B cell (primary cell): ENCODE measurements around the gene KRT6B. TPM values are rescaled to one million over a fixed set of nuclear protein-coding genes. Genes with fewer than 3 reads are reported as not detected.

Experiments
- ATAC-seq: fragments of 200-7000 bp; cut with Tn5 transposase; one replicate; pipeline ENCODE4 v1.10.0; 2021; ENCODE audit warnings: low read depth, mild to moderate bottlenecking, moderate number of reproducible peaks, moderate library complexity
- CTCF ChIA-PET: fragments of 350-600 bp; sonication (Branson Sonifier 250); formaldehyde crosslinking; loops from one replicate; lab custom pipeline; 2021; ENCODE audit warnings: antibody characterized with exemption, inconsistent platforms; lab: Charles Lee
- POLR2A ChIA-PET: fragments of 350-600 bp; sonication (Branson Sonifier 250); formaldehyde crosslinking; loops from one replicate; lab custom pipeline; 2021; ENCODE audit warnings: antibody characterized with exemption; lab: Charles Lee
- DNase-seq: peaks from one replicate; pipeline ENCODE4 v3.0.0; 2013
- H2AFZ ChIP-seq: 2 replicates; pipeline ENCODE4 v1.6.1; 2012; ENCODE audit warnings: mild to moderate bottlenecking, low read depth, low read length; ENCODE audit not compliant: insufficient read depth, poor library complexity, severe bottlenecking
- H3K27ac ChIP-seq, 2 donors: 1 replicate in 1 of 2; 2 replicates in 1 of 2; pipeline ENCODE4 v1.5.1; 2012 to 2013; ENCODE audit warnings: low read length in 2 of 2, mild to moderate bottlenecking in 2 of 2, moderate library complexity in 1 of 2
- H3K27me3 ChIP-seq, 4 experiments: fragments of 200-600 bp in 1 of 4; sonication (generic) in 1 of 4; replicated peaks in 1 of 4; 1 replicate in 2 of 4; 2 replicates in 2 of 4; pipeline versions ENCODE4 v1.6.1 to v1.7.0; 2013 to 2016; ENCODE audit warnings: low read length in 3 of 4, mild to moderate bottlenecking in 2 of 4, mixed read lengths in 1 of 4, moderate library complexity in 1 of 4; ENCODE audit not compliant: insufficient read depth in 4 of 4, control insufficient read depth in 3 of 4; ENCODE audit errors: control extremely low read depth in 1 of 4
- H3K36me3 ChIP-seq, 2 experiments: replicated peaks in 1 of 2; 1 replicate in 1 of 2; 2 replicates in 1 of 2; pipeline versions ENCODE4 v1.6.1 to v1.7.1; 2013; ENCODE audit warnings: low read length in 1 of 2; ENCODE audit not compliant: insufficient read depth in 2 of 2, control insufficient read depth in 1 of 2; ENCODE audit errors: control extremely low read depth in 1 of 2, extremely low read depth in 1 of 2
- H3K4me1 ChIP-seq, 2 donors: fragments of 200-600 bp in 1 of 2; sonication (generic) in 1 of 2; 1 replicate in 1 of 2; 2 replicates in 1 of 2; pipeline versions ENCODE4 v1.5.1 to v1.6.1; 2013 to 2017; ENCODE audit warnings: low read length in 2 of 2; ENCODE audit not compliant: control insufficient read depth in 2 of 2, insufficient read depth in 2 of 2
- H3K4me2 ChIP-seq: replicated peaks from 2 replicates; pipeline ENCODE3; 2012; ENCODE audit warnings: mild to moderate bottlenecking, low read depth, low read length; ENCODE audit not compliant: poor library complexity, severe bottlenecking
- H3K4me3 ChIP-seq, 5 experiments: fragments of 200-600 bp in 1 of 5; sonication (generic) in 1 of 5; 1 replicate in 3 of 5; 2 replicates in 2 of 5; pipeline versions ENCODE4 v1.5.1 to v1.7.0; 2011 to 2016; ENCODE audit warnings: low read length in 4 of 5, mild to moderate bottlenecking in 4 of 5, low read depth in 2 of 5, control low read depth in 1 of 5, moderate library complexity in 1 of 5; ENCODE audit not compliant: insufficient read depth in 1 of 5; ENCODE audit errors: control extremely low read depth in 1 of 5, extremely low read depth in 1 of 5
- H3K79me2 ChIP-seq: fragments of 200-600 bp; sonication (generic); one replicate; pipeline ENCODE4 v1.6.0; 2016; ENCODE audit warnings: low read length; ENCODE audit not compliant: control insufficient read depth, insufficient read depth
- H3K9ac ChIP-seq: fragments of 200-600 bp; sonication (generic); 2 replicates; pipeline ENCODE4 v1.6.1; 2017; ENCODE audit warnings: mild to moderate bottlenecking, low read length, moderate library complexity
- H3K9me3 ChIP-seq, 3 donors: one replicate each; pipeline versions ENCODE4 v1.6.1 to v1.7.1; 2013; ENCODE audit warnings: low read length in 2 of 3; ENCODE audit not compliant: control insufficient read depth in 2 of 3, insufficient read depth in 1 of 3; ENCODE audit errors: control extremely low read depth in 1 of 3
- H4K20me1 ChIP-seq: 2 replicates; pipeline ENCODE4 v1.6.0; 2012; ENCODE audit warnings: mild to moderate bottlenecking, low read length; ENCODE audit not compliant: insufficient read depth, control insufficient read depth, poor library complexity, severe bottlenecking
- H3K27ac Mint-ChIP-seq: one replicate; pipeline ENCODE4 v1.8.0; 2021; ENCODE audit warnings: mixed read lengths
- H3K27me3 Mint-ChIP-seq: one replicate; pipeline ENCODE4 v1.8.0; 2021; ENCODE audit warnings: mixed read lengths
- H3K4me1 Mint-ChIP-seq: one replicate; pipeline ENCODE4 v1.8.0; 2021; ENCODE audit warnings: mixed read lengths
- H3K4me3 Mint-ChIP-seq: one replicate; pipeline ENCODE4 v1.8.0; 2021; ENCODE audit warnings: mixed read lengths
- H3K9me3 Mint-ChIP-seq: one replicate; pipeline ENCODE4 v1.8.0; 2022; ENCODE audit warnings: mixed read lengths; ENCODE audit not compliant: insufficient read depth
- EZH2 ChIP-seq: IDR thresholded peaks from 2 replicates; pipeline ENCODE4 v1.6.1; 2012; ENCODE audit warnings: borderline replicate concordance, low read depth, mild to moderate bottlenecking, moderate library complexity, low read length; ENCODE audit not compliant: insufficient read depth, poor library complexity, severe bottlenecking
- WGBS: methylation state at CpG from one replicate; pipeline ENCODE4 v1.1.5; 2013; ENCODE audit warnings: missing lambda C conversion rate; ENCODE audit not compliant: insufficient coverage; 5-methylcytosine and 5-hydroxymethylcytosine counted together
- intact Hi-C: fragments of 100-400 bp; cut with micrococcal nuclease; formaldehyde crosslinking; loops from one replicate; pipeline ENCODE4 v1.10.0; 2022
- polyA plus RNA-seq: library from polyadenylated mRNA; depleted of rRNA; stranded (reverse); fragments of >200 nt; gene quantifications from 2 replicates; pipeline ENCODE4 v1.2.3, GENCODE V29; 2012
- total RNA-seq, 2 donors: library from RNA; stranded (reverse); fragments of 120-200 nt in 1 of 2; gene quantifications; 1 replicate in 1 of 2; 2 replicates in 1 of 2; pipeline versions ENCODE4 v1.2.3 to v1.2.4, GENCODE V29; 2013 to 2022
- TF ChIP-seq, protein P1 (sequence below): fragments of 200-600 bp; IDR thresholded peaks from one replicate; pipeline ENCODE4 v1.8.0; 2022; ENCODE audit warnings: antibody characterized with exemption, mild to moderate bottlenecking

The KRT6B gene
- total and polyA plus RNA-seq, 2 donors (not counting 1 experiment from before 2014, with no cell fraction given): not detected

DNA sequence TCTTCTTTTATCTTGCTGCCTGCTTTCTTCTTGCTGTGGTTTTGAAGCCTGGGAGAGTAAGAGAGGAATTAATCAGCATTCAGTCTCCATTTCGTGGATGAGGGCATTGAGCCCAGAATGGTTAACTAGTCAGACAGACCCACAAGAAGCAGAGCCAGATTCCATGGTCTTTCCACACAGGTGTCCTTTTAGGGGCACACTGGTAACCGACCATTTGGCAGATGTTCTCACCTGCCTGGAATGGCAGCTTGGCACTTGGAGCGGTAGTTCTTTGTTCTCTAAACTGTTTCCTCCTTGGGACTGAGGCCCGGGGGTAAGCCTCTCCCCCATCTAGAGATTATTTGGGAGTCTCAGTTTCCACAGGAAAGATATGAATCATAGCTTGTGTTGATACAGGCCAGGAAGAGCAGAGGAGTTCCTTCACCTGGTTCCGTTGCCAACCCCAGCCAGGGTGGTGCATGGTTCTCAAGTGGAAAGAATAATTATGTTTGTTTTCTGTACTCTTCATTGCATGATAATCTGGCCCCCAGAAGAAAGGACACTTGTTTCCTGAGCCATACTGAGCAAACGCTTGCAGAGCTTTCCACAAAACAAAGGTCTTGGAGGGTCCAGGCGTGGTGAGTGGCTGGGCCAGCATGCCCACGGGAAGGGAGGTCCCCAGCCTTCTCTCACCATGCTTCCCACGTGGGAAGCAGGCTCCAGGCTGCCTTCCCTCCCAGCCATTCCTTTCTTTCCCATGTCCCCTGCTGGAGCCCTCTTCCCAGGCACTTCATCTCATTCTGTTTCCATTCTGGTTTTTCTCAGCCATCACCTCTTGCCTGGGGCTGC, 15.7 kb downstream of the KRT6B start:
- H3K4me3 ChIP-seq: no peak overlapping the region
- H3K27ac Mint-ChIP-seq: no peak overlapping the region
- ATAC-seq (no peak), DNase-seq (no peak)
- TF ChIP-seq EZH2: no peak
- ChIA-PET CTCF (no interaction called here), POLR2A (no interaction called here)
- no peaks in the 10 kb centered on the region for H3K9me3 Mint-ChIP-seq
- WGBS: 77% methylated on average over 7 of the region's 9 CpGs
- H3K9me3 ChIP-seq: peaks cover 0 to 5% (median 0%) of the 10 kb centered on the region in 3 donors
- no peaks in the 10 kb centered on the region for H4K20me1 ChIP-seq
- no peak overlapping the region for H3K9ac ChIP-seq
- no peak overlapping the region for H3K4me2 ChIP-seq
- no peak overlapping the region for H2AFZ ChIP-seq
- H3K79me2 ChIP-seq: no peaks in the 10 kb centered on the region
- no peaks in the 10 kb centered on the region for H3K27me3 ChIP-seq
- no peaks in the 10 kb centered on the region for H3K4me1 Mint-ChIP-seq
- H3K4me3 Mint-ChIP-seq: no peak overlapping the region
- no peak overlapping the region for H3K27ac ChIP-seq
- H3K27me3 Mint-ChIP-seq: peaks cover 26% of the 10 kb centered on the region
- intact Hi-C loops: no loop called here
- H3K4me1 ChIP-seq: no peaks in the 10 kb centered on the region
- no peaks in the 10 kb centered on the region for H3K36me3 ChIP-seq

DNA sequence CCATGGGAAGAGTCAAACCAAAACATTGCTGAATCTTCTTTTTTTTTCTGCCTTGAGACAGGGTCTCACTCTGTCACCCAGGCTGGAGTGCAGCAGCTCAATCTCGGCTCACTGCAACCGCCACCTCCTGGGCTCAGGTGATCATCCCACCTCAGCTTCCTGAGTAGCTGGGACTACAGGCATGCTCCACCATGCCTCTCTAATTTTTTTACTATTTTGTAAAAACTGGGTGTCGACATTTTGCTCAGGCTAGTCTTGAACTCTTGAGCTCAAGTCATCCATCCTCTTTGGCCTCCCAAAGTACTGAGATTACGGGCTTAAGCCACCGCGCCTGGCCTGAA, 16.3 kb downstream of the KRT6B start:
- 96% methylated on average over 3 of the region's 6 CpGs for WGBS

More for the DNA sequence above, 16.3 kb downstream of the KRT6B start:
- Mint-ChIP-seq H3K4me1 (no peaks in the 10 kb centered on the region), H3K27me3 (peaks cover 22% of the 10 kb centered on the region), H3K9me3 (no peaks in the 10 kb centered on the region), H3K4me3 (no peak overlapping the region), H3K27ac (no peak overlapping the region)
- intact Hi-C loops: no loop called here
- Histone ChIP-seq H3K27ac (no peak overlapping the region), H2AFZ (no peak overlapping the region), H3K4me1 (no peaks in the 10 kb centered on the region), H3K79me2 (no peaks in the 10 kb centered on the region), H3K4me3 (no peak overlapping the region), H3K9me3 (peaks cover 0 to 5% (median 0%) of the 10 kb centered on the region in 3 donors), H4K20me1 (no peaks in the 10 kb centered on the region), H3K4me2 (no peak overlapping the region), H3K36me3 (no peaks in the 10 kb centered on the region), H3K27me3 (no peaks in the 10 kb centered on the region), H3K9ac (no peak overlapping the region)
- no peak for DNase-seq
- no peak for ATAC-seq
- CTCF ChIA-PET: no interaction called here
- TF ChIP-seq, protein P1, sequence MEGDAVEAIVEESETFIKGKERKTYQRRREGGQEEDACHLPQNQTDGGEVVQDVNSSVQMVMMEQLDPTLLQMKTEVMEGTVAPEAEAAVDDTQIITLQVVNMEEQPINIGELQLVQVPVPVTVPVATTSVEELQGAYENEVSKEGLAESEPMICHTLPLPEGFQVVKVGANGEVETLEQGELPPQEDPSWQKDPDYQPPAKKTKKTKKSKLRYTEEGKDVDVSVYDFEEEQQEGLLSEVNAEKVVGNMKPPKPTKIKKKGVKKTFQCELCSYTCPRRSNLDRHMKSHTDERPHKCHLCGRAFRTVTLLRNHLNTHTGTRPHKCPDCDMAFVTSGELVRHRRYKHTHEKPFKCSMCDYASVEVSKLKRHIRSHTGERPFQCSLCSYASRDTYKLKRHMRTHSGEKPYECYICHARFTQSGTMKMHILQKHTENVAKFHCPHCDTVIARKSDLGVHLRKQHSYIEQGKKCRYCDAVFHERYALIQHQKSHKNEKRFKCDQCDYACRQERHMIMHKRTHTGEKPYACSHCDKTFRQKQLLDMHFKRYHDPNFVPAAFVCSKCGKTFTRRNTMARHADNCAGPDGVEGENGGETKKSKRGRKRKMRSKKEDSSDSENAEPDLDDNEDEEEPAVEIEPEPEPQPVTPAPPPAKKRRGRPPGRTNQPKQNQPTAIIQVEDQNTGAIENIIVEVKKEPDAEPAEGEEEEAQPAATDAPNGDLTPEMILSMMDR: no peak
- TF ChIP-seq EZH2: no peak
- POLR2A ChIA-PET: no interaction called here
